Measurements from ENCODE around the gene AGAP1.

The AGAP1 gene

DNA sequence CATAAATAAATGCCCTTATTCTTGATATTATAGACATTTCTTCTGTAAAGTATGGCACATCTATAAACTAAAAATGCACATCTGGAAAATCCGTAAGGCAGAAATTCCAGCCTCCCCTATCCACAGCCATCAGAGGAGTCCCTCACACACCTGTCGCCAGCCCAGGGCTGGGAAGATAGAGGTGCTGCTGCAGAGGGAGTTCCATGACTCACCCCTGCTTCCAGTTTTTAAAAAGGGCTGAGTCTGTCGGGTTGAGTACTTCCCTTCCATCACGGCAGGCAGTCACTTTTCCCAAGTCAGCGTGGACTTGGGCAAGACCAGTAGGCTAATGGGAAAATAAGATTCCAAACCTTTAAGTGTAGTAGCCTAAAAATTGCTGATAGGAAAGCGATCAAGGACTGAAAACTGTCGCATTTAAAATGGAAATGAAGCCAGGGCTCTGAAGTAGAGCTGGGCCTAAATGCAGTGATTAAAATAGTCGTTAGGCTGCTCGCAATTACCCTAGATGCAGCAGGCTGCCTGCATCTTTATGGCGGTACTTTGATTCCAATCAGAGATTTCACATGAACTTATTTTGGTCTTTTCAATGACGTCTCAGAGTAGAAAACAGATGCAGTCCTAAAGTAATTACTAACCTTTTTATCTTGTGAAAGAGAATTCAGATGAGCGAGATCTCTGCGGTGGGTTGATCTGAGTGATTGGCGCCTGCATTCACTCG is 280.5 kb downstream of the AGAP1 start:
- DNase-seq: no peak

DNA sequence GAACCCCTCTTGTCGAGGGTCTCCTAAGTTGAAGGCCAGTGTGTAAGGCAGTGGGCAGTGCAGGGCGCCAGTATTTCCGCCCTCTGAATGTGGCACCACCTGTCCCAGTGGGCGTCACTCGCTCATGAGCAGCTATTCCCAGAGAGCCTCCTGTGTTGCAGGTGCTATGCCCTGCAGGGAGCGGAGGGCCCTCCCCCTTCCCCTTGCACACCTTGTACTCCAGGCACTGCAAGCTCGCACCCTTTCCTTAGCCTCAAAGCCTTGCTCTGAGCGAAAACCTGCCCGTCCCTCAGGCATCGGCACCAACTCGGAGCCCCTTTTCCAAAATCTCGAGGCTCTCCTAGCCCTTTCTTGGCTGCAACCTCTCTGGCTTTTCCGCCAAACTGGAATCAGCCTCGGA is 282.7 kb downstream of the AGAP1 start:
- no peak for DNase-seq

DNA sequence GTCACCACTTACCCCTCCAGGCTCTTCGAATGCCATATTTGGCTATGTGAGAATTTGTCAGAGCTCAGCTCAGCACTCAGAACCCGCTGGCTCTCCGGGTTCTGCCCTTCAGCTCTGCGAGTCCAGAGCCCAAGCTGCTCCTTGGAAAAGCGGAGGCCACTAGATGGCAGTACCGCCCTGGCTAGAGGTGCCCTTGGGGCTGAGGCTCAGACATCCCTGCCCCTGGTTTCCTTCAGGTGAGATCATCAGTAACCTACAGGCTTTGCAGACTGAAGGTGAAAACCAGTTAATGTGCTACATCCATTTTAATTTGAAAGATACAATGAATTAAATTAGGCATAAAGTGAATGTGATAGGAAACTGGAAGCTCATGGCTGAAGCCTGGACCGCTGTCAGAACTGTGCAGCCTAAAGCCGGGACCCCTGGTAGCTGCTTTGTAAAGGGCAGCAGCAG is 285.6 kb downstream of the AGAP1 start:
- DNase-seq: peak; percentile 65

DNA sequence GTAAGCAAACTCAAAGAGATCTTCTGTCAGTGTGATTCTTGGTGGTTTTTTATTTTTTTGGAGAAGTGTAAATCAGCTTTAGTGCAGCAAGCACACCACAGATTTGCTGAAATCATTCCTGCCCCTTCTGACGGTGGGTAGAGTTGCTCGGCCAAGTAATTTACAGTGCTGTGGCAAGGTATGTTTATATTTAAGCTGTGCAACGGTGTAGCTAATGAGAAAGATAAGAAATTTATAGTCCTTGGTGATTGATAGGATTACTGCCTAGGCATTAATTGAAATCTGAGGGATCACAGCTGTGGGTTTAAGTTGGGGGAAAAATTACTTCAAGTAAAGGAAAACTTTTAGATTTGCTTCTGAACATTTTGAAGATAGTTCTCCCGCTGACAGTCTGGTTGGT is 286.6 kb downstream of the AGAP1 start:
- DNase-seq: no peak

DNA sequence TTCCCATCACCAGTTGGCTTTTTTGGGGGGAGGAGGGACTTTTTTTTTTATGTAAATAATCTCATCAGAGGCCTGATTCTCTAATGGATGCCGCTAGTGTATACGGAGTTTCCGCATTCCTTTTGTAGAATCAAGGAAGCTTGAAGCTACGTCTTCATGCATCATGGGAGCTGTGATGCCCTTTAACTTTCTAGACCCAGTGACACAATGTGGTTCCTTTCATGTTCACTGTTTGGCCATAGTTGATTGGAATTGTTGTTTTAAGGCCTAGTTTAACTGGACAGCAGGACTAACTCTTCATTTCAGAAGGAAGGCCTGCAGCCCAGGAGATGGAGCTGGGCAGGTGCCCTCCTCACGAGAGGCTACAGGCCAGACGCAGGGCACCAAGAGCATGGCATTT is 287.9 kb downstream of the AGAP1 start:
- DNase-seq: no peak

DNA sequence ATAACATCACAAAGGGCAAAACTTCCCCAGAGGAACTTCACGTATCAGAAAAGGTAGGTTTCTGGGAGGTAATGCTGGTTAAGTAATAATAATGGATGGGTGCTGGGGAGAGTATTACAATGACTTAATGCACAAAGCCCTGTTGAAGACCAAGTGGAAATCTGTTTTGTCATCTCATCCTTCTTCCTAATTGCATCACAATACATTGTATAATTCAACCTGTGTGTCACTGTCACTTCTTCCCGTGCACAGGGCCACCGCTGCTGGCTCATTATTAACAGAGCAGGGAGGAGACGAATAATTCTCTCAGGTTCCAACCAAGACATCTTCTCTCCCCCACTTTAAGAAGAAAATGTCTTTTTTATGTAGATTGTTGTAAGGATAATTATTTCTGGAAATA is 290.9 kb downstream of the AGAP1 start:
- no peak for DNase-seq

DNA sequence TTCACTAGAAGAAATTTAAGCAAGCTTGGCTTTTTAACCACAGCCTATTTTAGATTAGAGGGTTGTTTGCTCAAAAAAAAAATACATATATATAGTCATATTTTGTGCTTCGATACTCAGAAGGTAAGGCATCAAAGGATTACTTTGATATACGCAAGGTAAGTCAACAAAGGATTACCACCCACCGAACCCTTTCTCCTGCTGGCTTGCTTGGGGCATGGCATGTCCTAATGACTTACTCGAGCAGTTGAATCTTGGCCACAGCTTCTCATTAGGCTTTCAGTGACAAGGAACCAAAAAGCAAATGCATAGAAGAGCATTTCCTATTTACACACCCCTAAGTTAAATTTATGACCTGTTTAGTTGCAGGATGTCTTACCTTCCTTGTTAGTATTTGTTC is 295.7 kb downstream of the AGAP1 start:
- no peak for DNase-seq

DNA sequence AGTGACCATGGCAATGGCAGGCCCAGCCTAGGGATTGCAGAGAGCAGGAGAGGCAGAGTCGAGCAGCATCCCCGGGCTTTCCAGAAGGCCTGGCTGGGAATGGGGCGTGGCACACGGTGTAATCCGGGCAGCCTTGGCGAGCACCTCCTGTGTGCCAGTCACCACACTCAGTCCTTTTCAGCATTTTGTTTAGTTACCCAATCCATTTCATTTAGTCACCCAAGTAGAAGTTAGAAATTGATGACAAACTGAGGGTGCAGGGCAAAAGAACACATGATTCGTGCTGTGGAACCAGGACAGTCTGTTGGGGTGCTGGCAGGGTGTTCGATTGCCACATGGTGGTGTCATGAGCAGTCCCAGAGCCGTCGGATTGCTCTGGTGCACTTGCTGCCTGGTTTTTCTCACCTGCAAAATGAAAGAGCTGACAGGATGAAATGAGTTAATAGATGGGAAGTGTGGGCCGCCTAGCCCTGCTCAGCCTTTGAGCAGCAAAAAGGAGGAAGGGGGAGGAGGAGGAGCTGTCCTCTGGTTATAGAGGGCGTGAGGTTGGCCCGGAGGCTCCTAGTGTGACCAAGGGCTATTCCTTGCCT is 299.4 kb downstream of the AGAP1 start:
- DNase-seq: peak; percentile 15

DNA sequence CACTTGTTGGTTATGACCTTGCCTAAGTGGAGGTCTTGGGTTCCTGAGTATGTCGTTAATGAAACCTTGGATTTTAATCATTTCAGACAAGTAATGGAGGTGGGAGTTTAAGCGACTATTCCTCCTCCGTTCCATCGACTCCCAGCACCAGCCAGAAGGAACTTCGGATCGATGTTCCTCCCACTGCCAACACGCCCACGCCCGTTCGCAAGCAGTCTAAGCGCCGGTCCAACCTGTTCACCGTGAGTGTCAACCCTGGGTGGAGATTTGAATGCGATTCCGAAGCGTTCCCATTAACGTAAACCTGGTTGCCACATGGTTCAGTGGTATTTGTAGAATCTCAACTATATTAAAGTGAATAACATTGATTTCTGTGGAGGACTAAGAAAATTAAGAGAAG is 305.4 kb downstream of the AGAP1 start:
- no peak for DNase-seq

DNA sequence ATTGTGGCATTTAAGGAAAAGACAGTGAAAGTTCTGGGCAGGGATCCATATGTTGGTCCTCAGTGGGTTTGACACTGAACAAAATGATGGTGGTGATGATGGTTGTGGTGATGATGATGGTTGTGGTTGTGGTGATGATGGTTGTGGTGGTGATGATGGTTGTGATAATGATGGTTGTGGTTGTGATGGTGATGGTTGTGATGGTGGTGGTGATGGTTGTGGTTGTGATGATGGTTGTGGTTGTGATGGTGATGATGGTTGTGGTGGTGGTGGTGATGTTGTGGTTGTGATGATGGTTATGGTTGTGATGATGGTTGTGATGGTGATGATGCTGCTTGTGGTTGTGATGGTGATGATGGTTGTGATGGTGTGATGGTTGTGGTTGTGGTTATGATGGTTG is 308.7 kb downstream of the AGAP1 start:
- DNase-seq: no peak

DNA sequence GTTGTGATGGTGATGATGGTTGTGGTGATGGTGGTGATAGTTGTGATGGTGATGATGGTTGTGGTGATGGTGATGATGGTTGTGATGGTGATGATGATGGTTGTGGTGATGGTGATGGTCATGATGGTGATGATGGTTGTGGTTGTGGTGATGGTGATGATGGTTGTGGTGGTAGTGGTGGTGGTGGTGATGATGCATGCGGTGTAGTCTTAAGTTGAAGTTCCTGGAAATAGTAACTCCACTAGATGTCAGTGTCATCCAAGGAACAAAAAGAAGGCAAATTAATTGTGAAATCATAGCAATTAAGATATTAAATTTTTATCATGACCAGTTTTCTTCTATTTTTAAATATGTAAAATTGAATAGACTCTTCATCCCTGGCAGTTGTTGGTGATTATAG is 309.2 kb downstream of the AGAP1 start:
- DNase-seq: peak; percentile 14

DNA sequence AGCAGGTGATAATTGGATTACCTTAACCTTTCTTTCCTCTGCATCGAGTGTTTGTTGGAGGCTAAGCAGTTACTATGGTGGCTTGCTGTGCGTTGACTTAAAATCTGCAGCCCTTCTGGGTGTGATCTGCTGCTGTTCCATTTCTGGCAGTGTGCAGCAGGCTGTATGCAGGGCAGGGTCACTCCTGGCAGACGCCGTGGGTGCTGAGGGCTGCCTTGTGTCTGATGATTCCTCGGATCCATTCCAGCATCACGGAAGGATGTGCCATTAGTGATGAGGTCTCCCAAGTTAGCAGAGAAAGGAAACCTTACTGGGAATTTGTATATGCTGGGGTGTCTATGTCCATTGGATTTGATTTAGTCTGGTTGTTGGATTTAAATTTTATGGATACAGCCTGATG is 310.8 kb downstream of the AGAP1 start:
- DNase-seq: no peak

DNA sequence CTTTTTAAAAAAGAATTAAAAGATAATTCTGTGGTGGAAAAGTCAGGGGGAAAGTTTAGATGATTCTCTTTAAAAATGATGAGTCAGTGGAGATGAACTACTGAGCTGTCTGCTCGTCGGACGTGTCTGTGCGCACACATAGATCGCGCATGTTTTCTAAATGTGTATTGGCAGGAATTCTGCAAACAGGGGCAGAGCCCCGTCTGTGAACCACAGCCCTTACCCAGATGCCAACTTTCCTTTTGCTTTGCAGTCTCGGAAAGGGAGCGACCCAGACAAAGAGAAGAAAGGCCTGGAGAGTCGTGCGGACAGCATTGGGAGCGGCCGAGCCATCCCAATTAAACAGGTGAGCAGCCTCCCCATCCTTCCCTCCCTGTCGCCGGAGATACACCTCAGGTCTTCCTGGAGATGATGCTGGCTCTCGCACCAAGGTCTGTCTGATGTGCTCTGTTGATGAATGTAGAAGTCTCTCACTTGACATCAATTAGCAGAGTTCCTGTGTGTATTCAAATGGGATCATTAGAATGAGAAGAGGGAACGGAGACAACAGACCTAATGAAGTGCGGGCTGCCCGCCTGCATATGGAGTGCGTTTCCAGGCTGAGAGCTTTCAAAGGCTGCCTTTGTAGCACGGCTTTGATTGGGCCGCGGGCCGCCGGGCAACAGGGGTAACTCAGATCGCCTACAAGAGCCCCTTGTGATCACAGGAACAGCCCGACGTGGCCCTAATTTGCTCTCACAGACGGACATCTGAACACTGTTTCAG is 313.3 kb downstream of the AGAP1 start:
- peak; percentile 53 for DNase-seq

DNA sequence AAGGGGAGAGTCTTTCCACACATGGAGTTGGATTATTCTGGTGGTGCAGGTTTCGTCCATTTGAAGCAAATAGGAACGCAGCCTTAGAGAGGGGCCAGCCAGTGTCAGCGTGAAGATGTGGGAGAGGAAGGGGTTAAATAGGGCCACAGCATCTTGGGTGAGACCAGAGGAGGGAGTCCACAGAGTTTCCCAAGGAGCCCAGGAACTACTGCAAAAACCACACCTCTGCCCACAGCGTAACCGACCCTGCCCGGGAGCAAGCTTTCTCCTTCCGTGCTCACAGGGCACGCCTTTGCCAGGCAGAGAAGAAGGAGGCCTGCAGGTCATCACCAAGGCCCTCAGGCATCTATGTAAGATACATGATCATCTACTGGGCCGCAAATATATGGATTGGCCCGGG is 314.5 kb downstream of the AGAP1 start:
- no peak for DNase-seq

DNA sequence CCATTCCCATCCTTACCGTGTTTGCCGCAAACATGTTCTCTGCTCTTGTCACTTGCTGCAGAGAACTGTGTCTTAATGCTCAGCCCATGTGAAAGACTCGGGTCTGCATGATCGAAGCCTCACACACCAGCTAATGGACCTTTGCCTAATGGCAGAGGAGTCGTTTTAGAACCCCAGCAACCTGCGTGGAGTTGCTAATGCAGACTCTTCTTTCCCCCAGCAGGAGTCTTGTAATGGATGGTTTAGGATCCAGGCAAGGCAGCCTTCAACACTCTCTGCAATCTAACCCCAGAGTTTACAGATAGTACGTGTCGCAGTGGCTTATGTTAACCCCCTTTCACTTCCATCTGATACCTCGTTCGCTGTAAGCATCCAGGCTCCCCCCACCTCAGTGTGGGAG is 316.4 kb downstream of the AGAP1 start:
- no peak for DNase-seq

DNA sequence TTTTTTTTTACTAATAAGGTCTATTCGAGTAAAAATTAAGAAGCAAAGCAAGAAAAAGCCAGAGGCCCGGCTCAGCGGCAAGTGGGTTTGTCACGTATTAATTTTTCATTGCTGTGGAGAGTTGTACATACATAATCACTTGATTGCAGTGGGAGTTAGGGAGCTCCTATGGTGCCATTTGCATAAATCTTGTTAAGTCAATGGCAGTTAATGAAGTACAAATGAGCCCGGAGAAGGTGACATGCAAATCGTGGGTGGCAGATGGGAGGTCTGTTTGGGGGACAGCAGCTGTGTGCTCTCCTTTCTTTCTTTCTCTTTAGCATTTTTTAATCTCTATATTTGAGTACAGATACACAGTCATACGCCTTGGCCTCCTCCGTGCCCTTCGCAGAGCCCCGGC is 317.0 kb downstream of the AGAP1 start:
- no peak for DNase-seq

DNA sequence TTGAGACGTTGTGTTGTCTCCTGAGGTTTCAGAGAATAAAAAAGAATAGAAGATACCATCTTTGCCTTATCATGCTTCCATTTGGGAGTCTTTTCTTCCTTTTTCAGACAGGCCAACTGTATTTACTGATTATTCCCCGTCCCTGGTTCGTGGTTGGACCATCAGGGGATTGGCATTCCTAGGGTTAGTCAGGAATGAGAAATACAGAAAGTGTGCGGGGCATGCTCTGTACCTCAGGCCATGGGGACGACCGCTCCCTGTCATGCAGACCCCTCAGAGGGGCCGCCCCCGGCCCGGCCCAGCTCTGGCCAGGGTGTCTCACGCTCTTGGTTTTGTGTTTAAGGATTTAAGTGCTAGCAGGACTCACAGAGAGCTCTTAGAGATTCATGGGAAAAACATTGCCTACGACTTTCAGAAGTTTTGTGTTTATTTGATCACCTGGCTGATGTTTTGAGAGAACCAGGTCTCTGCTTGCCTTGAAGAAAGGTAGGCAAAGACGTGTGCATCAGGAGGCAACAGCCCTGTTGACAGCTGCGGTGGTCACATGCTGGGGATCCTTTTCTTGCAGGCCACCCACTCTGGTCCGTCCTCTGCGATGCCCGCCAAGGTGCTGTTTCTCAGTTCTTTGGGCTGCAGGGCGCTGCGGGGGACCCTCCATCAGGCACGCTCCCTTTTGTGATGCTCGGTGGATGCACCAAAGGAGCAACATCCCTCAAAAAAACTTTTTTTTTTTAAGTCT is 317.8 kb downstream of the AGAP1 start:
- peak; percentile 25 for DNase-seq

DNA sequence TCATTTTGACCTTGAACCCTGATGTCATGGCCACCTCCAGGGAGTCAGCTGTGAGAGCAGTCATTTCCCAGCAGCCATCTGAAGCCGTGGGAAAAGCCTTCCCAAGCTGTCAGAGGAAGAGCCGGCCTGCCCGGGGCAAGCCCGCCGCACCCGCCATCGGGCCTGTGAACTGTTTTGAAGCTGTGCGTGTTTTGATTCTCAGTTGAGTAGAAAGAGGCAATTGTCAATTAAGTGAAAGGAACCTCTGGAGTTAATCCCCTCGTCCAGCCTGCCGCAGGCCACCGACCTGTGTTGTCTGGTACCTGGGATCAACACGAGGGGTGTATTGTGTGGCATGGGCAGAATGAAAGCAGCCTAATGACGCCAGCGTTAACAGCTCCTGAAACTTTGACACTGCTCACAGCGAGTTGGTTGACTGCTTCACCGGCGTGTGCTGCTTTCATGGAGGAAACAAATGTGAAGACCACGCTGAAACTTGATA is 318.4 kb downstream of the AGAP1 start:
- no peak for DNase-seq

DNA sequence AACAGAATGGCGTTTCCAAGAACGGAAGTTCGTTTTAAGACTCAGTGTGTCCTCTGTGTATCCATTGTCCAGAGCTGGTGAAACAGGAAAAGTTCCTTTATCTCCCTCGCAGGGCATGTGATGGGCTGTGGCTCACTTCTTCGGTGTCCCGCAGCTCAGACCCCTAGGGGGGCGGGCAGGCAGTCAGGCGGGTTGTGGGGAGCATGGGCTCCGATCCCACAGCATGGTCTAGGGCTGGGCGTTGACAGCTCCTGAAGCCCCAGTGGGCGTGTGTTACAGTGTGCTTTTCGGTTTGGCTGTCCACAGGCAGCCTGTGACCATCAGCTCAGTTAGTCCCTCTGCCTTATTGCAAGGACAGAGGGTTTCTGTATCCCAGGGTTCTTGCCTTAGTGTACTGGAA is 319.6 kb downstream of the AGAP1 start:
- DNase-seq: no peak

DNA sequence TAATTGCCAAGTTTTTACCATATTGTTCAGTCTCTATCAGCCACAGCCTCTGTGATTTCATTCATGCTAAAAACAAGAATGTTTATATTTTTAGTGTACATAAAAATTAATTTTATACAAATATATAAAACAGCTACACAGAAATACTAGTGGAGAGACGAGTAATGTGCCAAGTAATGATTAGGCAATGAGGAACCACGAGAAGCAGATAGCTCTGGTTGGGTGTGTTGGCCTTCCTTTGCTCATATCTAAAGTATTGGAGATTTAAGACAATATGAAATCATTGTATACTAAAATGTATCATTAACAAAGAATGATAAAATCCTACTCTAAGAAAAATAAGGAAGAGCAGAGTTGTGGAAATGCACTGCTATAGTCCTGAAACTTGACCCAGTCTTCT is 326.7 kb downstream of the AGAP1 start:
- peak; percentile 12 for DNase-seq

DNA sequence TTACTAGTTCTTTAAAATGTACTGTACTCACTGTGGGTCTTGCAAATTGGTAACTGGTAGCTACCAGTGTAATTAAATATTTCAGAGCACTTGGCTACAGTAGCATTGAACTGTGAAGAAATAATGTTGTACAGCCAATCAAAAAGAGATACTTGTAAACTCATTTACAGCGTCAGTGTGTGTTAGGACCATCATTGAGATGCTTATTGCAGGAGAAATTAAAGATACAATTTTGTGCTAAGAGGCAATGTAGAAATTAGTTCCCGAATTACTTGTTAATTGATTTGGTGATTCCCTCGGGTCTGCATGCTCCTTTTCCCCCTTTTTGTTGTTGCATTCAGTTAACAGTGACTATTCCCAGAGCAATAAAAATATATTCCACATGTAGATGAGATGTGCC is 330.5 kb downstream of the AGAP1 start:
- DNase-seq: no peak

DNA sequence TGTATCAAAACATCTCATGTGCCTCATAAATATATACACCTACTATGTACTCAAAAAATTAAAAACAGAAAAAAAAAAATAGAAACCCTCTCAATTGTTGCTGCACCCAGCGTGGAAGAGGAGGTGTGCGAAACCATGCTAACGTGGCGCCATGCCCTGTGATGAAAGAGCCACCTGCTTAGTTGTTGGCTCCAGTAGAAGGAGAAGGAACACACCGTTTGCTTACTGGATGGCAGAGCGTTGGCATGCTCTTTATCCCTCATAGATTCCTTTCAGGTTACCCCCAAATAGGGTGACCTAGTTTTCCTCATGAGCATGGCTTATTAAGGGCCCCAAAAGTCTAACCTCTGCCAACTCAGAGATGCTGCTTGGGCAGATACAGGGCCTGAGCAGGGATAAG is 332.1 kb downstream of the AGAP1 start:
- DNase-seq: no peak

DNA sequence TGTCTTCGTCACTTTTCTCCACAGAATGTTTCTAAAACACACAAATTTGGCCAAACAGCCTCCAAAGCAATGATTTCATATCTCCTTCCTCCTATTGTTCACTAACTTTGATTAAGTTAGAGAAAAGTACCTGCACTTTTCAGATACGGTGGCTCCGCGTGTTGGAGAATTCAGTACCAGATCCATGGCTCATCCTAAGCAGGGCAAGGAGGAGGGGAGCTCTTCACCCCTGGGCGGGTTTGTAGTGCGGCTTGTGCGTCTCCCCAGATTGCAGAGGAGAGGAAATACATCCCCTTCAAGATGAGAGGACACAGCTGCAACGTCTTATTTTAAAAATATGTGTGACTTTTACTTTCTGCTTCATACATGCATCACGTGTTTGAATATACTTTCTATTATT is 333.0 kb downstream of the AGAP1 start:
- DNase-seq: no peak
